Body of pancreas (tissue), 4 donors: ENCODE measurements around the gene ZNF385D. TPM values are rescaled to one million over a fixed set of nuclear protein-coding genes. Genes with fewer than 3 reads are reported as not detected.

Experiments used
- ATAC-seq: fragments of 150-250 bp; one replicate; pipeline ENCODE4 v1.9.1; 2016
- DNase-seq, 4 donors: peaks; one replicate each; pipeline ENCODE4 v3.0.0-alpha.2; 2019
- H3K27ac ChIP-seq, 4 donors: fragments of 200-600 bp; sonication (generic); 1 replicate in 3 of 4; 2 replicates in 1 of 4; pipeline versions ENCODE4 v1.5.1 to v1.6.1; 2016 to 2019; ENCODE audit warnings: mild to moderate bottlenecking in 1 of 4, mixed read lengths in 1 of 4, moderate library complexity in 1 of 4
- H3K27me3 ChIP-seq, 2 donors: fragments of 200-600 bp; sonication (generic); one replicate each; pipeline ENCODE4 v1.6.0; 2016; ENCODE audit warnings: mild to moderate bottlenecking in 1 of 2
- H3K36me3 ChIP-seq, 2 donors: fragments of 200-600 bp; sonication (generic); replicated peaks in 1 of 2; 2 replicates each; pipeline ENCODE4 v1.5.1; 2016; ENCODE audit warnings: low read depth in 2 of 2; ENCODE audit not compliant: insufficient read depth in 1 of 2
- H3K4me1 ChIP-seq: fragments of 200-600 bp; sonication (generic); one replicate; pipeline ENCODE4 v1.6.0; 2016
- H3K4me3 ChIP-seq, 2 donors: fragments of 200-600 bp; sonication (generic); 1 replicate in 1 of 2; 2 replicates in 1 of 2; pipeline ENCODE4 v1.5.1; 2016 to 2019
- H3K9me3 ChIP-seq, 3 donors: fragments of 200-600 bp; sonication (generic); 1 replicate in 2 of 3; 2 replicates in 1 of 3; pipeline ENCODE4 v1.5.1; 2016
- CTCF ChIP-seq, 7 experiments: fragments of 450-650 bp in 4 of 7; fragments of 200-600 bp in 3 of 7; sonication (generic) in 3 of 7; IDR thresholded peaks; one replicate each; pipeline ENCODE4 v1.5.1; 2016 to 2019; ENCODE audit warnings: antibody characterized with exemption in 7 of 7
- POLR2A ChIP-seq, 3 donors: fragments of 450-650 bp; IDR thresholded peaks; one replicate each; pipeline ENCODE4 v1.6.1; 2016; ENCODE audit warnings: antibody characterized with exemption in 3 of 3, mild to moderate bottlenecking in 2 of 3
- WGBS, 2 donors: methylation state at CpG; one replicate each; pipeline ENCODE4 v1.1.5; 2017; 5-methylcytosine and 5-hydroxymethylcytosine counted together
- intact Hi-C: fragments of 100-400 bp; cut with DNase I; formaldehyde crosslinking; loops from one replicate; pipeline ENCODE4 v1.15.1; 2023
- total RNA-seq, 2 donors: library from RNA; depleted of rRNA; stranded (reverse); fragments of >200 nt; gene quantifications; one replicate each; pipeline ENCODE4 v1.1.0, GENCODE V29; 2016

ZNF385D gene
- 1 to 10 TPM; 3.9 to 5.9 TPM for total RNA-seq

GRCh38 chr3:21750831-21751391, at the start of gene ZNF385D:
Gene ZNF385D (minus strand): TSS chr3:21751210. CDS start chr3:21750916, 294 bp downstream.
- no peaks in the 10 kb centered on the region for H3K4me1 ChIP-seq
- H3K9me3 ChIP-seq: no peaks in the 10 kb centered on the region
- TF ChIP-seq CTCF (IDR thresholded peaks at IDR 0.05) (no peak), POLR2A (IDR thresholded peaks at IDR 0.05) (no peak)
- intact Hi-C loops: no loop called here
- no peak within 1 kb of the TSS for H3K27ac ChIP-seq
- ATAC-seq: peak; percentile 53
- DNase-seq: peak; percentile 3 to 17 (median 13)
- no peaks in the 10 kb centered on the region for H3K36me3 ChIP-seq
- H3K4me3 ChIP-seq: no peak within 1 kb of the TSS
- WGBS, 2 donors: 1 to 2% methylated on average over 22 to 31 of the region's 31 CpGs
- no peaks in the 10 kb centered on the region for H3K27me3 ChIP-seq

- WGBS, 2 donors: 81 to 83% methylated on average over 9 of the region's 9 CpGs
- H3K27me3 ChIP-seq: no peaks in the 10 kb centered on the region
- H3K9me3 ChIP-seq: no peaks in the 10 kb centered on the region
- DNase-seq: no peak
- H3K4me1 ChIP-seq: no peaks in the 10 kb centered on the region
- no peak for ATAC-seq
- H3K4me3 ChIP-seq: no peak overlapping the region
- no peak overlapping the region for H3K27ac ChIP-seq
- no peaks in the 10 kb centered on the region for H3K36me3 ChIP-seq
- intact Hi-C loops: no loop called here
- no peak for TF ChIP-seq POLR2A (IDR thresholded peaks at IDR 0.05)
- TF ChIP-seq CTCF (IDR thresholded peaks at IDR 0.05): no peak
These were observed 47.5 kb upstream of the ZNF385D start for GRCh38 chr3:21798356-21799088.

- no peak for DNase-seq
- ATAC-seq: no peak
- TF ChIP-seq POLR2A (IDR thresholded peaks at IDR 0.05): no peak
- TF ChIP-seq CTCF (IDR thresholded peaks at IDR 0.05): no peak
- no peak overlapping the region for H3K4me3 ChIP-seq
- WGBS, 2 donors: 3 to 15% methylated on average over 2 of the region's 2 CpGs
- no peaks in the 10 kb centered on the region for H3K4me1 ChIP-seq
- no peak overlapping the region for H3K27ac ChIP-seq
- H3K9me3 ChIP-seq: no peaks in the 10 kb centered on the region
- no peaks in the 10 kb centered on the region for H3K36me3 ChIP-seq
- intact Hi-C loops: no loop called here
- no peaks in the 10 kb centered on the region for H3K27me3 ChIP-seq
These were observed 44.9 kb upstream of the ZNF385D start for GRCh38 chr3:21795921-21796320.

- Histone ChIP-seq H3K36me3 (no peaks in the 10 kb centered on the region), H3K27me3 (no peaks in the 10 kb centered on the region), H3K4me1 (no peaks in the 10 kb centered on the region), H3K9me3 (no peaks in the 10 kb centered on the region), H3K4me3 (no peak overlapping the region), H3K27ac (no peak overlapping the region)
- peak; percentile 38 for ATAC-seq
- WGBS, 2 donors: 43 to 46% methylated on average over 5 of the region's 5 CpGs
- no peak for TF ChIP-seq POLR2A (IDR thresholded peaks at IDR 0.05)
- TF ChIP-seq CTCF (IDR thresholded peaks at IDR 0.05): no peak
- peak; percentile 11 to 37 (median 23) for DNase-seq
- intact Hi-C loops: no loop called here
These were observed 44.3 kb upstream of the ZNF385D start for GRCh38 chr3:21795152-21795837.
